Muscle layer of duodenum (tissue), 2 donors: ENCODE data around the gene STYXL1.

ENCODE experiments used
- H3K27ac ChIP-seq: one replicate; pipeline ENCODE4 v1.7.0; 2013; ENCODE audit warnings: mild to moderate bottlenecking, low read length
- H3K27me3 ChIP-seq: one replicate; pipeline ENCODE4 v1.7.0; 2013; ENCODE audit warnings: low read depth, mild to moderate bottlenecking, control low read depth, low read length
- H3K36me3 ChIP-seq, 2 donors: one replicate each; pipeline ENCODE4 v1.7.0; 2013; ENCODE audit warnings: low read length in 2 of 2, control low read depth in 1 of 2, mild to moderate bottlenecking in 1 of 2; ENCODE audit not compliant: insufficient read depth in 2 of 2, control insufficient read depth in 1 of 2
- H3K4me1 ChIP-seq, 2 donors: one replicate each; pipeline ENCODE4 v1.7.0; 2013; ENCODE audit warnings: low read length in 2 of 2, mild to moderate bottlenecking in 2 of 2, control low read depth in 1 of 2, moderate library complexity in 1 of 2; ENCODE audit not compliant: insufficient read depth in 2 of 2, control insufficient read depth in 1 of 2
- H3K4me3 ChIP-seq, 2 donors: one replicate each; pipeline ENCODE4 v1.7.0; 2013; ENCODE audit warnings: low read length in 2 of 2, low read depth in 1 of 2, mild to moderate bottlenecking in 1 of 2
- H3K9me3 ChIP-seq, 2 donors: one replicate each; pipeline ENCODE4 v1.7.0; 2013; ENCODE audit warnings: low read length in 2 of 2, control low read depth in 1 of 2, mild to moderate bottlenecking in 1 of 2; ENCODE audit not compliant: control insufficient read depth in 1 of 2
- donor health status: healthy.

The STYXL1 gene

DNA sequence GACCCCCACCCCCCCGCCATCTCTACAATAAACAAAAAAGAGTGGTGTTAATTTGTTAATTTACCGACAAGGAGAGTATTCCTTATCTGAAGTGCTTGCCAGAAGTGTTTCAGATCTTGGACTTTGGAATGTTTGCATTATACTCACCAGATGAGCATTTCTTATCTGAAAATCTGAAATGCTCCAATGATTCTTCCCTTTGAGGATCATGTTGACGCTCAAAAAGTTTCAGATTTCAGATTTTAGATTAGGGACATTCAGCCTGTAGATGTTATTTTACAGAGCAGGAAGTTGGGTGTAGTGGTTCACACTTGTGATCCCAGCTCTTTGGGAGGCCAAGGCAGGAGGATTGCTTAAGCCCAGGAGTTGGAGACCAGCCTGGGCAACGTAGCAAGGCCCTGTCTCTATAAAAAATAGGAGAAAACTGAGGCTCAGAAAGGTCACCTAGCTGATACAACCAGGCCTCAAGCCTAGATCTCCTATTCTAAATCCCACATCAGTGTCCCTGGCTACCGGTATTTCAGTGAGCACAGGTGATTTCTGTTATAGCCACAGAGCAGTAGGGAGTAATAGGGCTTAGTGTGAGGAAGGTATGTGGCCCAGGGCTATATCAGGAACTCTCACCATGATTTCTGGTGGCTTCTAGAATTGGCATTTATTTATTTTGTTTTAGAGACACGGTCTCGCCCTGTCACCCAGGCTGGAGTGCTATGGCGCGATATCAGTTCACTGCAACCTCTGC, 88.8 kb downstream of the STYXL1 start:
- no peak overlapping the region for H3K27ac ChIP-seq
- peaks cover 11 to 32% of the 10 kb centered on the region in 2 donors for H3K36me3 ChIP-seq
- H3K4me3 ChIP-seq = no peak overlapping the region
- H3K9me3 ChIP-seq = no peaks in the 10 kb centered on the region
- H3K4me1 ChIP-seq = peaks cover 0 to 6% of the 10 kb centered on the region in 2 donors
- H3K27me3 ChIP-seq = no peaks in the 10 kb centered on the region

DNA sequence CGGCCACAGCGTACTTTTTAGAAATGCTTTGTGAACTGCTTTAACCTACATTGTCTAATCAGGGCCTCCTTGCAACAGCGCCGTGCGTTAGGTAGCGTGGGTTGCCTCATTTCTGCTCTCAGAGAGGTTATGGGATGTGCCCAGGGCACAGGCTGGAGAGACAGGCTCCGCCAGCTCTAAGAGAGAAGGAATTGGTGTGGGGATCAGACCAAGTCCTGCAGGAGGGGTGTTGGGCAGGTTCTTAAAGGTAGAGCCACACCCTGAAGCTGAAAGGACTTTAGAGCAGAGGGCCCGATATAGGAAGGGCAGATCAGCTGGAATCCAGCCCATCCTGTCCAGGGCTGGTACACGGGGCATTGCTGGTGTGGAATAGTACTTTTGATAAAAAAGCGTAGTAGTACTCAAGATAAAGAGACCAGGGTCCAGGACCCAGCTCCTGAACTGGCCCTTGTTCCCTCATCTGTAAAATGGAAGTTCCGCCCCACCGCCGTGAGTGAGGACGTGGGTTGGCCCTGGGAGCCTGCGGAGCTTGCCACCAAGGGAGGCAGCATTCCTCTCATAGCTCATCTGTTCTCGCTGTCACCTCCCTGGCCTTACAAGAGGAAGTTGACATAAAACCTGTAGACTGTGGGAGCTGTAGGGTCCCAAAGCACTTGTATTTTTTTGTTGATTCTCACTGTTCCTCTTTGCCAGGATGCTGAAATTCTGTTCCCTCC, 90.6 kb downstream of the STYXL1 start:
- H3K4me3 ChIP-seq = no peak overlapping the region
- peaks cover 0 to 3% of the 10 kb centered on the region in 2 donors for H3K4me1 ChIP-seq
- H3K36me3 ChIP-seq = peaks cover 11 to 32% of the 10 kb centered on the region in 2 donors
- H3K27me3 ChIP-seq = no peaks in the 10 kb centered on the region
- H3K9me3 ChIP-seq = no peaks in the 10 kb centered on the region
- H3K27ac ChIP-seq = no peak overlapping the region

DNA sequence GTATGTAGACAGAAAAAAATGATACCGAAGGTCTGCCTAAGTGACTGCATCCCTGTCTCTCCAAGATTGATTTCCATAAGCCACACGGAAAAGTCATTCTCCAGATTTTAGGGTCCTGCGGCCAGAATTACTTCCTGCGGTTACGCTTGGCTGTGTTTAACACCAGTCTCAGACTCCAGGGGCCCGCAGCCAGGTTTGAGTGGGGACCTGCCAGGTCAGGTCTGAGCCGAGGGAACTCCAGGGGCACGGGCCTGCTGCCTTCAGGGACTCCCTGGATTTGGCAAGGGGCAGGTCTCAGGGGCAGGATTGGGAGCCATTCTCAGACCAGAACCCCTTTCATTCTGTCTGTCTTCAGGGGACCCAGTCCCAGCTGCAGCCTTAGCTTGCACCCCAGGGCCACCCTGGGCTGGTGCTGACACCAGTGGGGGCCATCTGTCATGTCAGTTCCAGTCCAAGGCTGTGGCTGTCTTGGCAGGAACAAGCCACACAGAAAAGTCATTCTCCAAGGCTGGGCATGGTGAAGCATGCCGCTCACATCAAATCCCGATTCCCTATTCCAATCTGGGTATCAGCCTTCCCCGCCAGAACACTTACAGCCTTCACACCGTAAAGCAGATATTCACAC, 92.4 kb downstream of the STYXL1 start:
- Histone ChIP-seq H3K27me3 (no peaks in the 10 kb centered on the region), H3K27ac (no peak overlapping the region), H3K9me3 (no peaks in the 10 kb centered on the region), H3K36me3 (peaks cover 11 to 32% of the 10 kb centered on the region in 2 donors), H3K4me3 (no peak overlapping the region), H3K4me1 (no peaks in the 10 kb centered on the region)

- Histone ChIP-seq H3K27ac (no peak overlapping the region), H3K36me3 (peaks cover 11 to 32% of the 10 kb centered on the region in 2 donors), H3K9me3 (no peaks in the 10 kb centered on the region), H3K4me1 (no peaks in the 10 kb centered on the region), H3K4me3 (no peak overlapping the region), H3K27me3 (no peaks in the 10 kb centered on the region)
Observed at GRCh38 chr7:75953931-75954330, 93.9 kb downstream of the STYXL1 start.

DNA sequence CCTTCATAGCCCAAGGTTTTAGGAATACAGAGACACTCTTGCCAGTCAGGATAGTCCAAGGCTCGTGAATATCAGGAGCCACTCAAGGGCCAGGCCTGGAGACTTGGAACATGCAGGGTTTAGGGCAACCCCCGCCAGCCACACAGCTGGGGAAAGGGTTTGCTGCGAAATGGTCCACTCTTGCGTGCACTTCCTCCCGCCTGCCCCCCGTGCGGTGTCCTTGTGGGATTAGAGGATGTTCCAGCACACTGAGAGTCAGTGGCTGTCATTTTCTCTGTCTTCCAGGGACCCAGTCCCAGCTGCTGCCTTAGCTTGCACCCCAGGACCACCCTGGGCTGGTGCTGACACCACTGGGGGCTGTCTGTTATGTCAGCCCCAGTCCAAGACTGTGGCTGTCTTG, 94.4 kb downstream of the STYXL1 start:
- Histone ChIP-seq H3K27me3 (no peaks in the 10 kb centered on the region), H3K9me3 (no peaks in the 10 kb centered on the region), H3K36me3 (peaks cover 11 to 29% of the 10 kb centered on the region in 2 donors), H3K4me1 (no peaks in the 10 kb centered on the region), H3K4me3 (no peak overlapping the region), H3K27ac (no peak overlapping the region)

GRCh38 chr7:75951506-75951905, 96.3 kb downstream of the STYXL1 start:
- no peaks in the 10 kb centered on the region for H3K4me1 ChIP-seq

DNA sequence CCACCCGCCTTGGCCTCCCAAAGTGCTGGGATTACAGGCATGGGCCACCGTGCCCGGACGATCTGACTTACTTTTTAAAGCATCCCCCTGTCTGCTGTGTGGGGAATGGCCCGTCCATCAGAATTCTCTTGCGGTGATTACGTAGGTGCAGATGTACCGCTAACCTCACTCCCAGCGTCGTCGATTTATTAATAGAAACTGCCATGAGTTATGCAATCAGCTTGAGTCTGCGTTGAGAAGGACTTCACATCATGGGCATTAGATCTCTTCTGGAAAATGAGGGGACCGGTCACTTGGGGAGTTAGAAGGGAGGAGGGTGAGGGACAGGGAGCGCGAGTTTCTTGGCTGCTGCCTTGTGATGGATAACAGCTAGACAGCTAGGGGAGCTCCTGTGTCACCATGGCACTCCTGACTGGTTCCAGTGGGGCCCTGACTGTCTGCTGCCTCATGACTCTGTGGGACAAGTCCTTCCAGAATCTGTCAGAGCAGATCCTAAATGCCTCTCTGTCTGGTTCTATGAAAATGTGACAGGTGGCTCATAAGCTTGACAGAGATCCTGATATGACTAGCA, 97.6 kb downstream of the STYXL1 start:
- Histone ChIP-seq H3K4me1 (no peaks in the 10 kb centered on the region), H3K27ac (no peak overlapping the region), H3K36me3 (peaks cover 6 to 12% of the 10 kb centered on the region in 2 donors), H3K9me3 (no peaks in the 10 kb centered on the region), H3K27me3 (no peaks in the 10 kb centered on the region), H3K4me3 (no peak overlapping the region)

More at GRCh38 chr7:75951506-75951905, 96.3 kb downstream of the STYXL1 start:
- H3K36me3 ChIP-seq = peaks cover 10 to 24% of the 10 kb centered on the region in 2 donors
- no peaks in the 10 kb centered on the region for H3K9me3 ChIP-seq
- no peak overlapping the region for H3K4me3 ChIP-seq
- no peaks in the 10 kb centered on the region for H3K27me3 ChIP-seq
- no peak overlapping the region for H3K27ac ChIP-seq

- Histone ChIP-seq H3K27ac (no peak overlapping the region), H3K9me3 (no peaks in the 10 kb centered on the region), H3K4me1 (no peaks in the 10 kb centered on the region), H3K4me3 (no peak overlapping the region), H3K27me3 (no peaks in the 10 kb centered on the region), H3K36me3 (peaks cover 3 to 7% of the 10 kb centered on the region in 2 donors)
Observed at GRCh38 chr7:75948179-75948578, 99.6 kb downstream of the STYXL1 start.
